GM19328 (cell line): ENCODE results near the gene ARL5C.

Experiments used
- ATAC-seq: cut with Tn5 transposase; IDR thresholded peaks from one replicate; pipeline ENCODE4 v1.9.1; 2021; ENCODE audit warnings: mild to moderate bottlenecking, moderate library complexity; ENCODE audit not compliant: unreplicated experiment

Gene ARL5C, protein sequence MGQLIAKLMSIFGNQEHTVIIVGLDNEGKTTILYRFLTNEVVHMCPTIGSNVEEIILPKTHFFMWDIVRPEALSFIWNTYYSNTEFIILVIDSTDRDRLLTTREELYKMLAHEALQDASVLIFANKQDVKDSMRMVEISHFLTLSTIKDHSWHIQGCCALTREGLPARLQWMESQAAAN

DNA sequence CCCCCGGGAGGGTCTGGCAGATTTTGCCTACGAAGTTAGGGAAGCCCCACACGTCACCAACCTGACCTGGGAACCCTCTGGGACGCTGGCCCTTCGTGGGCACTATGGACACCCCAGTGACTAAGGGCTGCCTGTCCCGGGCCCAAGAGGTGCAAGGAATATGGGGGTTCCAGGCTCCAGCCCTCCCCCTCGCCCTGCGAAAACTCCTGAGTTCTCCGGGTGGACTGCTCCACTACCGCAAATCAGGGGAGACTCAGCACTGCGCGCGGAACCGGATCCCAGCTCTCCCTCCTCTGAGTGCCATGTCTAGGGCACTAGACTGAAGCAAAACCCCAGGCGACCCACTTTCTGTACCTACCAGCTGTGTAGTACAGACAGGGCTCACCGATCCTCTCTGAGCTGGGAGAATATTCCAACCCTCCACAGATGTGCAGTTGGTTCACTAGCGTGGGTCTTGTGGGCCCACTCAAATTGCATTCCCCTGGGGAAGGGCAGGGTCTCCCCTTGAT lies at the start of gene ARL5C:
ARL5C (minus strand) TSS at position 321 of the 509 bp plus-strand sequence. CDS start 401 bp downstream, outside the sequence.
- no peak for ATAC-seq

DNA sequence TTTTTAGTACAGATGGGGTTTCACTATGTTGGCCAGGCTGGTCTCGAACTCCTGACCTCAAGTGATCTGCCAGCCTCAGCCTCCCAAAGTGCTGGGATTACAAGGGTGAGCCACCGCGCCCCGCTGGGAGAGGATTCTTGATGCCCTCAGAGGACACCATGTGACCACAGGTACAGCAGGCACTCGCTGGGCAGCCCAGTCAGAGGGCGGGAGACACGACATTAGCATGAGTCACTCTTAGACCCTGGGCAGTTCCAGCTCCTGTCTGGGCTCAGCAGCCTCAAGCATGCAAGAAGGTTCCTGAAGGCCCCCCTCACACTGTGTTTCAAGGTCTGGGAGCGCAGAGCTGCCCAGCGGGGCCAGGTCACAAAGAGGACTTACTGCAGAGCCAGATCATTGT lies 47.9 kb upstream of the ARL5C start:
- ATAC-seq = no peak

DNA sequence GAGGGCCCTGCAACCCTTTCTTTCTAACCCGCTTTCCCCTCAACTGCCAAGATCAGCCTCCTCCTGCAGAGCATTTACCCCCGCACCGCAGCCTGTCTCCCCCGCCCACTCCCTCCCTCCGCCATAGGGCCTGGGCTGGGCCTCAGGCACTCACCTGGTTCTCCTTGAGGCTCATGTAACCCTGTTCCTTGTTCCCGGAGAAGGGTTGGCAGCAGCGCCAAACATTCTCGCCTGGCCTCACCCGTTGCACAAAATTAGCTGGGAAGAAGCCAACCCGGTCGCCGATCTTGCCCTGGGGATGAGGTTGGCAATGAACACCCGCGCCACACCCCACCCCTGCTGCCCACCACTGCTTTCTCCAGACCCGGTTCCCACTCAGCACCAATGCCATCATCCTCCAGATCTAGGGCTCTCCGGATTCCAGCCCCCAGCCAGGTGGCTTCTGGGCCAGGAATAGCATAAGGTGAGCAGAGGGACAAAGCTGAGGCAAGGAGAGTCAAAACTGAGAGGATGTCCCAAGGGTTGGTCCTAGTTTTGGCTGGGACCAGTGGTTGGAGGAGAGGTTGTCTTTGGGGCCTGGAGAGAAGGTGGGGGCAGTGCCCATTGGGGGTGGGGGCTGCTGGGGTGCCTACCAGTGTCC lies 47.0 kb upstream of the ARL5C start:
- no peak for ATAC-seq

DNA sequence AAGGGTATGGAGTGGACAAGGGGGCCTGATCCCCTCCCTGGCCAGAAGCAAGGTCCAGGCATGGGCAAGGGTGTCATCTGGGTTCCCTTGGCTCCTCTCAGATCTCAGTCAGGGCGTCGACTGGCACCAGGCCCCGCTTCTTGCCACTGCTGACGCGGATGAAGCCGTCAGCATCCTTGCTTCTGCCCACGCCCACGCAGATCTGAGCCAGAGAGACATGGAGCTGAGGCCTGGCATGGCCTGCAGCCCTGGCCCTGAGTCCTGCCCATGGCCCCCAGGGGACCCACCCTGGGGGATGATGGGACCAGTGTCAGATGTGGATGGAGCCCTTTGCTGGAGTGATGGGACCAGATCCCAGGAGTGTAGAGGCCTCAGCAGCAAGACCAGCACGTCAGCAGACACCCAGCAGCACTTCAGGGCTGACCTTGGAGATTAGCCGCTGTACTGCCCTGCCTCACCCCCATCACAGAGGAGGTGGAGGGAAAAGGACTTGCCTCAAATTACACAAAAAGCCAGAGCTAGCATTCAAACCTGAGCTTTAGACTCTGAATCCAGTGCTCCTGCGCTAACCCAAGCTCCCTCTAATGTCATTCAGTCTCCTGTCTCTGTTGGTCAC lies 46.3 kb upstream of the ARL5C start:
- no peak for ATAC-seq

DNA sequence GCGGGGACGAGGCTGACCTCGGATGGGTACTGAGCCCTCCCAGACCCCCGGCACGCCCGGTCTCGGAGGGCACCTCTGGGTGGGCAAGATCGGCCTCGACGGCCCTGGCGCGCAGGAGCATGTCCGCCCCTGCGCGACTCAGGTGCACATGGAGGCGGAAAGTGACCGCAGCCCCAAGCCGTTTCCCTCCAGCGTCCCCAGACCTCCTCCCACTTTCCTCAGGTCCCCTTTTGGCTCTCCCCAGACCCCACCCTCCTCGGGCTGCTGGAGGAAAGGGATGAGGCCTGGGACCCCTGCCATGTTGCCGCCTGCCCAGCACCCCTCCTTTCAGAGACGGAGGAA lies 44.1 kb upstream of the ARL5C start:
- ATAC-seq = no peak

DNA sequence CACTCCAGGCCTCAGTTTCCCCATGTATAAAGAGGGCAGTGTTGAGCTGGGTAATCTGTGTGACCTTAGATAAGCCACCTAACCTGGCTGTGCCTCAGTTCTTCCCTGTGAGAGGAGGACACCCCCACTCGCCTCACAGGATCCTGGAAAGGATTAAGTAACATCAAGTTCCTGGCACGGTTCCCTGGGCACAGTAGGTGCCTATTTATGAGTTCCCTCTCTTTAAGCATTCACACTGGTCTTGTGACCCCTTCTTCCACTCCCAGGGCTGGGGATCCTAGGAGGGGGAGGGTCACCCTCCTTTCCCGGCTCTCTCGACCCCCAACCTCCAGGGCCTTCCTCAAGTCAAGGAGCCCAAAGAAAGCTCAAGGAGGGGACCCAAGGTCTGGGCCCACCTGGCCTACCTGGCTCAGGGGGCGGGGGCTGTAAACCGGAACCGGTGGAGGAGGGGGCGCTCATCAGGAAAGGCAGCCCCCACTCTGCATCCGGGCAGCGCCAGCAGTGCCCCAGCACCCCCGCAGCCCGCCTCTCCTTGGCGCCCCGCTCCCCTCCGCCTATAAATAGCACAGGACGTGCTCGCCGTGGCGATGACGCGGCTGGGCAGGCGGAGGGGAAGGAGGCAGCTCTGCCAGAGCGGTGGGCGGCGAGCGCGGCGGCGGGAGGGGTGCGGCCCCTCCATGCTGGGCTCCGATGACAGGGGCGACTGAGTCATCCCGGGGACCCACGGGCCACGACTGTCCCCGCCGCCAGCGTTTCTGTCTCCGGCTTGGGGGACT lies 43.5 kb upstream of the ARL5C start:
- no peak for ATAC-seq

DNA sequence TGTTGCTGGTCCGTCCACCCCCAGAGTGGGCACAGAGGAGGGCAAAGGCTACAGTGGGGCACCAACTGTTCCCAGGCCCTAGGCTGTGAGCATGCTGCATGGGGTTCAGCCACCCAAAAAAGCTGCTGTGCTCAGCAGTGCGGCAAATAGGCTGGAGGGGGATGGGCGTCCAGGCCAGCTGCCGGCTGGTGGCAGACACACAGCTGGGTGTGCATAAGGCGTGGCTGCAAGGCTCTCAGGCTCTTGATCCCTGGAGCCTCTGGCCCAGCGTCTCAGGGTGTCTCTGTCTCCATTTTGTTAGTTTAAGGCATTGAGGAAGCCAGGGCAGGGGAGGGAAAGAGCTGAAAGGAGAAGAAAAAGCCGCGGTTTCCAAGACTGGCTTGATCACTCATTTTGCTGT lies 42.9 kb upstream of the ARL5C start:
- ATAC-seq = no peak

DNA sequence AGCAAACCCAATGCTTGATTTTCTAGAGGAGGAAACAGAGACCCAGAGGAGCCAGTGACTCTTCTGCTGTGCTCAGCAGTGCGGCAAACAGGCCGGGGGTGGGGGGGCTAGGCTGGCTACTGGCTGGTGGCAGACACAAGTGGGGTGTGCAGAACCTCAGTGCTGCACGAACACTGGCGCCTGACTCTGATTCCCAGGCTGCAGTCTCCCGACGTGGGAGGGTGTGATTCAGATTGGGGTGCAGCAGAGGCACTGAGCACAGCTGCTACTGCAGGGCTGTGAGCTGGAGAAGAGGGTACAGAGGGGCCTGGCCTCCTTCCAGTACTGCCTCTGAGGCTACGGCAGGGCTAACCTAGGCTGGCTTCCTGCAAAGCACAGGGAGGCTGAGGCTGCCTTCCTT lies 42.2 kb upstream of the ARL5C start:
- no peak for ATAC-seq

DNA sequence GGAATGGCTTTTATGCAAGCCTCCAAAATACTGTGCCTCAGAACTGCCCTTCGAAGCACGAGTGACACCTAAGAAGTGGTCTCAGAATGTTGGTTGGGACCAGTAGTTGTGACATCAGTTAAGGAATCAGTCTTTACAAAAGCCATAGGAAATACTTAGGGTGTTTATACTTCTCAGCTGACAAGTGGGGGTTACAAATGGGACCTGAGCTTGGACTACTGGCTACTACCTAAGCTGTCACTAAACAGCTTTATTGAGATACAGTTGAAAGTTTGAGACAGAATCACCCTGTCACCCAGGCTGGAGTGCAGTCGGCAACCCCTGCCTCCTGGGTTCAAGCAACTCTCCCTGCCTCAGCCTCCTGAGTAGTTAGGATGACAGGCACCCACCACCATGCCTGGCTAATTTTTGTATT lies 39.2 kb upstream of the ARL5C start:
- ATAC-seq = no peak

DNA sequence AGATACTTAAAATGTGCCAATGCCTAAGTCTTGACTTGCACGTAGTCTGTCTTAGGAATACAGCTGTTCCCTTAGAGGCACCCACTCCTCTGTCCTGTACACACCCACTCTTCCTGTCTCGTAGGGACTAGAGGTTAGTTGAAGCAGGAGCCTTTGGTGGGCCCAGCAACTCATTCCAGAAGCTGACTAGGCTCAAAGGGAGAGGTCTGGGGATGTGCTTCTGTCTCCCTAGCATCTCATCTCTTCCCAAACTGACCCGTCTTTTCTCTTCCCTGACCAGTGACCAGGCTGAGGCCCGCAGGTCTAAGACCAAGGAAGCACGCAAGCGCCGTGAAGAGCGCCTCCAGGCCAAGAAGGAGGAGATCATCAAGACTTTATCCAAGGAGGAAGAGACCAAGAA lies 38.3 kb upstream of the ARL5C start:
- ATAC-seq = no peak

DNA sequence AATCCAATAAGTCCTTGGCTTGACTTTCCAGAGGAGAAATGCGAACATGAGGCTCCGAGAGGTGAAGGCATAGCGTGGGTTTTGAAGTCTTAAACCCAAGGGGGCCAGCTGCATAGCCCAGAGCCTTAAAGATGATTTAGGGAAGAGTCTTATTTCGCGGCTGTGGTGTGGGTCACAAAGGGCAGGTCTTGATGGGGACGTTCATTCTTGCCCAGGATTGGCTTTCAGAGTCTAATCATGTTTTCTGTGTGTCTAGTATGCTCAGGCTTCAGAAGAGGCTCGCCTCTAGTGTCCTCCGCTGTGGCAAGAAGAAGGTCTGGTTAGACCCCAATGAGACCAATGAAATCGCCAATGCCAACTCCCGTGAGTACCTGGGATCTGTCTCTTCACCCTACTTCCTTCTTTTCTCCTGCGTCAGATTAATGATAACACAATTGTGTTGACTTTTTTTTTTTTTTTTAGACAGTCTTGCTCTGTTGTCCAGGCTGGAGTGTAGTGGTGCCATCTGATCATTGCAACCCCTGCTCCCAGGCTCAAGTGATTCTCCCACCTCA lies 35.1 kb upstream of the ARL5C start:
- no peak for ATAC-seq

DNA sequence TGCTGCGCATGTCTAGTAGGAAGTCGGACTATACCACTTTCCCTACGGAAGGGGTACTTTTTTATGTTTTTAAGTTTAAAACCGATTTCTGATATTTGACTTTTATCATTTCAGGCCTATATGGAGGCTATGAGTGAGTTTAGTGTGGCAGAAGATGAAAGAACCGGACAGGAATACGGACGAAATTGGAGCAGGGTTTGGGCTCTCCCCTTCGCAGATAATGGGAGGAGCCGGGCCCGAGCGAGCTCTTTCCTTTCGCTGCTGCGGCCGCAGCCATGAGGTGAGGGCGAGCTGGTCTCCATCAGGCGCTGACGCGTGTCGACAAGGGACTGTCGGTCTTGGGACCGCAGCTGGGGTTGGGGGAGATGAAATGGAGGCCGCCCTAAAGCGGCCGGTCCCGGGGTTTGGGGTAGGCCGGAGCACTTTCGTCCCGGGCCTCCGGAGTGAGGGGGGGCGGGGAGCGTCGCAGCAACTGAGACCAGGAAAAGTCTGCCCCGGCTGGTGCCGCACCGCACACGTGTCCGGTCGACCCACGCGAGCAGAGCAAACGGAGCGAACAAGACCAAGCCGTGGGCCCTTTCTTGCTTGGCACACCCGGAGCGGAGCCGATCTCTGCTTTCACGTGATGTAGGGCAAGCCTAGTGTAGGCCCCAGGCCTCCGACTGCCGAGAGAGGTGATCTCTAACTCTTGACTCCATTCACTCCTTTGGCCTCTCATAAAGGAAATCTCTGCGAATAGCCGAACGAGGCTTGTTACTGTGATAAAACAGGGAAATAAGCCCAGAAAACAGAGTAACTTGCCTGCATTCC lies 34.3 kb upstream of the ARL5C start, which contains the start of gene RPL19:
RPL19 (plus strand) TSS at position 214 of the 810 bp plus-strand sequence; CDS start at position 276, 62 bp downstream.
- ATAC-seq = peak; percentile 56

DNA sequence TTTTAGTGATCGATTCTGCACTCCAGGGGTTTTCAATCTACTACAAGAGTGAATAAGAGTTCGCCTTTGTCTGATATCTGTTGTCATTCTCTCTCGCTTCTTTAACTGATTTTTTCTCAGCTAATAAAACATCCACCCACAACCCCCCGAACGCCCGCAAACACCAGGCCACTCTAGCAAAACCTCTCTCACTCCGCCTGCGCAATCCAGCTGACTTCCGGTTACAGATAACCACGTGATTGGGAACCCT lies 33.8 kb upstream of the ARL5C start:
- ATAC-seq = peak; percentile 50

DNA sequence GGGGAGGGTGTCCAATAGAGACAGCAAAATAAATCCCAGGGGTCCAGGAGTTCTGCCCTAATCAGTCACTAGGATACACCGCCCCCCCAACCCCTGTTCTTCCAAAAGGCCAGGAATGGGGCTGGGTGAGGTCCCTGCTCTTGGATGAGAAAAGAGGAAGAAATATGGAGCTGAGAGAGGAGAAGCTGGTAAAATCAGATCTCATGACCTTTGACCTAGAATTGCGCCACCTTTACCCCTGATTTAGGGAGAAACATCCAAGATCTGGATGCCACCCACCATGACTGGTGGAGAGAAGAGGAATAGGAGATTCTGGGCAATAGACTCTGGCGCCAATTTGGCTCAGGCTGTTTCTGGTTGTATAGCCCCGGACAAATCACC lies 32.2 kb upstream of the ARL5C start:
- ATAC-seq = no peak

DNA sequence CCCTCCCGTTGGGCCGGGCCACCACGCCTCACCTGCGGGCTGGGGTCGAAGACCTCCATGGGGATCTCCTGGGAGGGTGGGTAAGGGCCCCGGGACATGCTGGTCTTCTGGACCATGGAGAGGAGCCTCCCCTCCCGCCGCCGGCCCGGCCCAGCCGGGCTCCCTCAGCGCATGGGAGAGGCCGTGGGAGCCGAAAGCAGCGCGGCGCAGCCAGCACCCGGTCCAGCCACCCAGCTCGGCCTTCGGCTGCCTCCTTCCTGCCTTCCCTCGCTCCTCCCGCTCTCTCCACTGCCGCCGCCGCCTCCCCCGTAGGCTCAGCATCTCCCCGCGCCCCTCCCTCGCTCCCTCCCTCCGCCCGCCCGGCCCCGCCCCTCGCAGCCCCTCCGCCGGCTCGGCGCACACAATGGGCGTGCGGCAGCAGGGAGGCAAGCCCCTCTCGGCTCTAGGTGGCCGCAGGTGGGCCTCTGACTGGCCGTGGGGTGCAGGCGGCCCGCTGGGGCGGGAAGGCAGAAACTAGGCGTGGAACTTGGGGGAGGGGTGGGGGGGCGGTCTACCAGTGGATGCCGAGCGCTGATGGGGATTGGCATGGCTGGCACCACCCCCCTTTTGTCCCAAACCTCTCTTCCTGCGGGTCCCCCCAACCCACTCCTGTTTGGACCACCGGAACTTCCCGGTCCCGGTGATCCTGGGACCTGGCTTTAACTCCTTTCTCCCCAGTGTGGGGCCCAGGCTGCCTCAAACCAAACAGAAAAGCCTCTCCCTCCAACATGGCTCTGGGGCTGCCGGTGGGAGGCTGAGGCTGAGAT lies 31.6 kb upstream of the ARL5C start, which contains the start of gene CACNB1:
CACNB1 (minus strand) TSS at position 290 of the 806 bp plus-strand sequence; CDS start at position 116, 174 bp downstream.
- no peak for ATAC-seq

DNA sequence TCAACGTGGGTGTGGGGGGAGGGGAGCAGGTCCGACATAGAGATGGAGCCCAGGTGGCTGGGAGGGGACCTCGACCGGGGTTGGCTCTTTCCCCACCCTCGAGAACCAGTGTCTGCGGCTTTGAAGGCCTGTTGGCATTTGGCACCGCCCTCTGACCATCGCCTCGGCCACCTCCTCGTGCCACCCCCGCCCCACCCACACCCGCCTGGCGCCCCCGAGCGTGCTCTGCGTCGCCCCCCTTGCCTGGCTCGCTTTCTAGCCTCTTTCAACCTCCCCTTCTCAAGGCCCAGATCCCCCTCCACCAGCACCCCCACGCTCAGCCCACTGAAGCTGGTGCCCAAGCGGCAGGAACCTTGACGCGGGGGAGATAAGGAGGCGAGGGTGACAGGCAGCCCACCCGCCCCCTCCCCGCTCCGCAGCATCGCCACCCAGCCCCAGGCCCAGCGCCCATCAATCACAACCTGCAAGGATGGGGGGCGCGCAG lies 30.9 kb upstream of the ARL5C start:
- ATAC-seq = no peak

DNA sequence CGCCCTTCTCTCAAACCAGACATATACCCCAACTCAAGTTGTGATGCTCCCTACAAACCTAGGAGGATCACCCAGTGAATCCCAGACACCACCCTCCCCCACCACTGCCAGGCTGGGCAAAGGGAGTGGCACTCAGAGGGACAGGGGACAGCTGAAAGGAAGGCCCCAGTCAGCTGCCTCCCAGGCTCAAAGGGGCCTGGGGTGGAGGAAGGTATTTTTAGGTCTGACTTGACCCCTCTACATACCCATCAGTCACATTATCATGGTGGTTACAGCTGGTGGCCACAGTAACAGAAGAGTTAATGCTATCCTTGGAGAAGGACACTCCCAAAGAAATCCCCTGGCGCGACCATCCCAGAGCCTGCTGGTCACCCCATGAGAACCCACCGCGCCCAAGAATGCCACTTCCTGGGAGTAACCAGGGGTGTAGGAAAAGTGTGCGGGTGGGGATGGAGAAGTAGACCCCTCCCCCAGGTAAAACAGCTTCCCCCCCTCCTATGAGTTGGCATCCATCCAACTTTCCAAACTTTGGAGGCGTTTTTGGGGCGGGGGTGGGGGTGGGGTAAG lies 30.4 kb upstream of the ARL5C start:
- no peak for ATAC-seq

DNA sequence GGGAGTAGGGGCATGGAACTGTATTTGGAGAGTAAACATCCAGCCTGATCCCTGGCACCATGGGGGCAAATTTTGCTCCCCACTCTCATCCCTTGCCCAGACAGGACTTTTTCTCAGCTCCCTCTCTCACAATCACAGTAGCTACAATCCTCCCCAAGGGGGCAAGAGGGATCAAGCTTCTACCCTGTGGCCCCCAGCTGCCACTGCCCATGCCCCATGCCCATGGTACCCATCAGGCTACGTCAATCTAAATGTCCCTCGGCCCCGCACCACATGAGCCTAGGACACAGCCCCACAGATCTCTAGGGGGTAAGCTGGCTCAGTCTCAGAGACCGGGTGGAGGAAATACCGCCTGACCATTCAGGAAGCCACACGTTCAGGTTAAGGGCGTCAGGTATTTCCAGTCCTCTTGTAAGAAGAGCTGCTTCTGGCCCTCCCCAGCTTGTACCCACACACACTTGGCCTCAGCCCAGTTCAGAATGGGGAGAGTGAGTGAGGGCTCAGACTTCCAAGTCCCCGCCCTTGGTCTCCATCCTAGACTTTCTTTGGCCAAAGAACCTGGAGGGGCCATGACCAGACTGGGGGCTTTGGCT lies 29.7 kb upstream of the ARL5C start:
- ATAC-seq = no peak

DNA sequence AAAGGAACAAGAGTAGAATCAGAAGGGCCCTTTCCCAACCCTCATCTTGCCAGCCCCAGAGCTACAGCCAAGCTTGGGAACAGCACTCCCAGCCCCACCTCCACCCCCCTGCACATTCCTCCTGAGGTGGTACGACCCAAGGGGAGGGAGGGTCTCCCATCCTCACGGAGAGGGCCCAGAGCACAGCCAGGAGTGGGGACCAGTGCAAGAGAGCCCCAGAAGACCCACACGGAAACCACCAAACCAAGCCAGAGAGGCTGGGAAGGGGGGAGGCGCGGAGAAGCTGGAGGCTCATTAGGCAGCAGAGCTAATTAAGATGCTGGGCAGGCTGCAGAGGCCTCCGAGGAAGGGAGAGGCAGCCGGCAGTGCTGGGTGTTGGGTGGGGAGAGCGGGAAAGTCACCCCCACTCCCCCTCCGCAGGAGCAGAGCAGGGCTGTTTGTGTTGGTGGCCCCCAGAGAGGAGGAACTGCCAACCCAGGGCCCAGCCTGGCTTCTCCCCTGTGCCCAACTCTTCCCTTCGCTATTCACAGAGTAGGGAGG lies 29.1 kb upstream of the ARL5C start:
- no peak for ATAC-seq
